Measurements from ENCODE around the gene PCP2. TPM values are rescaled to one million over a fixed set of nuclear protein-coding genes. Genes with fewer than 3 reads are reported as not detected.

The PCP2 gene
- total and polyA plus RNA-seq, 2 donors (not counting 1 experiment from before 2014, with no cell fraction given) = not detected

DNA sequence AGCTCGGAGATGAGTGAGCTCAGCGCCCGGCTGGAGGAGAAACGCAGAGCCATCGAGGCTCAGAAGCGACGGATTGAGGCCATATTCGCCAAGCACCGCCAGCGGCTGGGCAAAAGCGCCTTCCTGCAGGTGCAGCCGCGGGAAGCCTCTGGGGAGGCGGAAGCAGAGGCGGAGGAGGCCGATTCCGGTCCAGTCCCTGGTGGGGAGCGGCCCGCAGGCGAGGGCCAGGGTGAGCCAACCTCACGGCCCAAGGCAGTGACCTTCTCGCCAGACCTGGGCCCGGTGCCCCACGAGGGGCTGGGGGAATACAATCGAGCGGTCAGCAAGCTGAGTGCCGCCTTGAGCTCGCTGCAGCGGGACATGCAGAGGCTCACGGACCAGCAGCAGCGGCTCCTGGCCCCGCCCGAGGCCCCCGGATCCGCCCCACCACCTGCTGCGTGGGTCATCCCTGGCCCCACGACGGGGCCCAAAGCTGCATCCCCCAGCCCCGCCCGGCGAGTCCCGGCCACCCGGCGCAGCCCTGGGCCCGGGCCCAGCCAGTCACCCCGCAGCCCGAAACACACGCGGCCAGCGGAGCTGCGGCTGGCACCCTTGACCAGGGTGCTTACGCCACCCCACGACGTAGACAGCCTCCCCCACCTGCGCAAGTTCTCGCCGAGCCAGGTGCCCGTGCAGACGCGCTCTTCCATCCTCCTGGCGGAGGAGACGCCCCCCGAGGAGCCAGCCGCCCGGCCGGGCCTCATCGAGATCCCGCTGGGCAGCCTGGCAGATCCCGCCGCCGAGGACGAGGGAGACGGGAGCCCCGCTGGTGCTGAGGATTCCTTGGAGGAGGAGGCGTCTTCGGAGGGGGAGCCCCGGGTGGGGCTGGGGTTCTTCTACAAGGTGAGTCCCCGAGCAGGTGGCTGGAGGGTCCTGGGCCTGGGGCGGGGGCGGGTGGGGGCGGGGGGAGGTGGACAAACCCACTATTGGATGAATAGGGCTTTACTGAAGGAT is 20.9 kb downstream of the PCP2 start:
- Histone ChIP-seq H3K9me3 (ENCODE audit: control insufficient read depth, insufficient read depth, low read depth, low read length) (no peaks in the 10 kb centered on the region), H3K4me1 (ENCODE audit: control insufficient read depth, extremely low read depth, insufficient read depth, low read length) (no peaks in the 10 kb centered on the region), H3K4me3 (replicated peaks in 1 of 4; ENCODE audit: control extremely low read depth in 1 of 4, insufficient read depth in 1 of 4, low read depth in 3 of 4, low read length in 4 of 4) (no peak overlapping the region), H3K9ac (ENCODE audit: insufficient read depth, low read length) (no peak overlapping the region), H3K27ac (ENCODE audit: insufficient read depth, low read length) (no peak overlapping the region), H3K79me2 (ENCODE audit: control insufficient read depth, insufficient read depth, low read length) (no peaks in the 10 kb centered on the region), H3K36me3 (ENCODE audit: control insufficient read depth, insufficient read depth, low read length) (no peaks in the 10 kb centered on the region), H2AFZ (ENCODE audit: low read length) (no peak overlapping the region), H4K20me1 (ENCODE audit: control insufficient read depth, extremely low read depth, insufficient read depth, low read length) (no peaks in the 10 kb centered on the region), H3K4me2 (ENCODE audit: extremely low read depth, insufficient read depth, low read length) (no peak overlapping the region), H3K27me3 (ENCODE audit: control insufficient read depth, insufficient read depth, low read length) (no peaks in the 10 kb centered on the region)
- DNase-seq (ENCODE audit: low read depth in 2 of 2) = no peak
- TF ChIP-seq, protein P1, sequence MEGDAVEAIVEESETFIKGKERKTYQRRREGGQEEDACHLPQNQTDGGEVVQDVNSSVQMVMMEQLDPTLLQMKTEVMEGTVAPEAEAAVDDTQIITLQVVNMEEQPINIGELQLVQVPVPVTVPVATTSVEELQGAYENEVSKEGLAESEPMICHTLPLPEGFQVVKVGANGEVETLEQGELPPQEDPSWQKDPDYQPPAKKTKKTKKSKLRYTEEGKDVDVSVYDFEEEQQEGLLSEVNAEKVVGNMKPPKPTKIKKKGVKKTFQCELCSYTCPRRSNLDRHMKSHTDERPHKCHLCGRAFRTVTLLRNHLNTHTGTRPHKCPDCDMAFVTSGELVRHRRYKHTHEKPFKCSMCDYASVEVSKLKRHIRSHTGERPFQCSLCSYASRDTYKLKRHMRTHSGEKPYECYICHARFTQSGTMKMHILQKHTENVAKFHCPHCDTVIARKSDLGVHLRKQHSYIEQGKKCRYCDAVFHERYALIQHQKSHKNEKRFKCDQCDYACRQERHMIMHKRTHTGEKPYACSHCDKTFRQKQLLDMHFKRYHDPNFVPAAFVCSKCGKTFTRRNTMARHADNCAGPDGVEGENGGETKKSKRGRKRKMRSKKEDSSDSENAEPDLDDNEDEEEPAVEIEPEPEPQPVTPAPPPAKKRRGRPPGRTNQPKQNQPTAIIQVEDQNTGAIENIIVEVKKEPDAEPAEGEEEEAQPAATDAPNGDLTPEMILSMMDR (conservative IDR thresholded peaks at IDR 0.05 in 1 of 2, IDR thresholded peaks at IDR 0.05 in 1 of 2; ENCODE audit: low read depth in 1 of 2, low read length in 2 of 2) = no peak
- no peak for TF ChIP-seq EZH2 (IDR thresholded peaks at IDR 0.05; ENCODE audit: low read length, missing control alignments)

GRCh38 chr19:7611541-7612279 is 21.8 kb downstream of the PCP2 start:
- Histone ChIP-seq H3K4me3 (replicated peaks in 1 of 4; ENCODE audit: control extremely low read depth in 1 of 4, insufficient read depth in 1 of 4, low read depth in 3 of 4, low read length in 4 of 4) (no peak overlapping the region), H3K4me1 (ENCODE audit: control insufficient read depth, extremely low read depth, insufficient read depth, low read length) (no peaks in the 10 kb centered on the region), H3K27ac (ENCODE audit: insufficient read depth, low read length) (no peak overlapping the region), H3K9ac (ENCODE audit: insufficient read depth, low read length) (no peak overlapping the region), H2AFZ (ENCODE audit: low read length) (no peak overlapping the region), H3K36me3 (ENCODE audit: control insufficient read depth, insufficient read depth, low read length) (no peaks in the 10 kb centered on the region), H3K79me2 (ENCODE audit: control insufficient read depth, insufficient read depth, low read length) (no peaks in the 10 kb centered on the region), H3K4me2 (ENCODE audit: extremely low read depth, insufficient read depth, low read length) (no peak overlapping the region), H3K27me3 (ENCODE audit: control insufficient read depth, insufficient read depth, low read length) (no peaks in the 10 kb centered on the region), H4K20me1 (ENCODE audit: control insufficient read depth, extremely low read depth, insufficient read depth, low read length) (no peaks in the 10 kb centered on the region), H3K9me3 (ENCODE audit: control insufficient read depth, insufficient read depth, low read depth, low read length) (no peaks in the 10 kb centered on the region)
- DNase-seq (ENCODE audit: low read depth in 2 of 2) = no peak
- TF ChIP-seq EZH2 (IDR thresholded peaks at IDR 0.05; ENCODE audit: low read length, missing control alignments) = no peak
- TF ChIP-seq, protein P1 (conservative IDR thresholded peaks at IDR 0.05 in 1 of 2, IDR thresholded peaks at IDR 0.05 in 1 of 2; ENCODE audit: low read depth in 1 of 2, low read length in 2 of 2) = no peak

All from fibroblast of lung (primary cell).